Hepatocyte (in vitro differentiated cells): Measurements from ENCODE around the gene LRRC71.

ENCODE experiments used
- EZH2 ChIP-seq: fragments of 200-600 bp; sonication (generic); IDR thresholded peaks from 2 replicates; pipeline ENCODE4 v1.6.1; 2016; ENCODE audit warnings: antibody characterized with exemption, mild to moderate bottlenecking, borderline replicate concordance
- EZH2phosphoT487 ChIP-seq: fragments of 200-600 bp; sonication (generic); IDR thresholded peaks from one replicate; pipeline ENCODE4 v1.6.1; 2018; ENCODE audit warnings: antibody characterized with exemption, mild to moderate bottlenecking, low read depth, moderate library complexity; ENCODE audit not compliant: unreplicated experiment, severe bottlenecking
- TF ChIP-seq, protein P1 (sequence below): fragments of 200-600 bp; sonication (generic); IDR thresholded peaks from 2 replicates; pipeline ENCODE4 v1.5.1; 2016; ENCODE audit warnings: antibody characterized with exemption, mild to moderate bottlenecking; ENCODE audit not compliant: poor library complexity

DNA sequence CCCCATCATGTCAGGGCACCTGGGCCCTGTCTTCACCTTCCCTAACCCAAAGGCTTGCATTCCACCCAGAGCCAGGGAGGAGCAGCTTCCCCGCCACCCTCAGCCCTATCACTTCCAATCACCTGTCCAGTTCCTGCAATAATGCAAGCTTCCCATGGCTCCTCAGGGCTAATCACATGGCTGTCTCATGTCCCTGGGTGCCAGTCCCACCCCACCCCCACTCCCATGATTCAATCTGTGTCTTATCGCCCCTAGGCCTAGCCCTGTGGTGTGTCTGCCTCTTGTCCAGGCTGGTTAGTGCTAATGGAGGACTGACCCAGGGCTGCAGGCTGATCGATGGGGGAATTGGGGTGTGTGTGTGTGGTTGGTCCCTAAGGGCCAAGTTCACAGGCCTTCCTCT lies 37.9 kb upstream of the LRRC71 start:
- TF ChIP-seq, protein P1, sequence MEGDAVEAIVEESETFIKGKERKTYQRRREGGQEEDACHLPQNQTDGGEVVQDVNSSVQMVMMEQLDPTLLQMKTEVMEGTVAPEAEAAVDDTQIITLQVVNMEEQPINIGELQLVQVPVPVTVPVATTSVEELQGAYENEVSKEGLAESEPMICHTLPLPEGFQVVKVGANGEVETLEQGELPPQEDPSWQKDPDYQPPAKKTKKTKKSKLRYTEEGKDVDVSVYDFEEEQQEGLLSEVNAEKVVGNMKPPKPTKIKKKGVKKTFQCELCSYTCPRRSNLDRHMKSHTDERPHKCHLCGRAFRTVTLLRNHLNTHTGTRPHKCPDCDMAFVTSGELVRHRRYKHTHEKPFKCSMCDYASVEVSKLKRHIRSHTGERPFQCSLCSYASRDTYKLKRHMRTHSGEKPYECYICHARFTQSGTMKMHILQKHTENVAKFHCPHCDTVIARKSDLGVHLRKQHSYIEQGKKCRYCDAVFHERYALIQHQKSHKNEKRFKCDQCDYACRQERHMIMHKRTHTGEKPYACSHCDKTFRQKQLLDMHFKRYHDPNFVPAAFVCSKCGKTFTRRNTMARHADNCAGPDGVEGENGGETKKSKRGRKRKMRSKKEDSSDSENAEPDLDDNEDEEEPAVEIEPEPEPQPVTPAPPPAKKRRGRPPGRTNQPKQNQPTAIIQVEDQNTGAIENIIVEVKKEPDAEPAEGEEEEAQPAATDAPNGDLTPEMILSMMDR, result no peak
- no peak for TF ChIP-seq EZH2
- no peak for TF ChIP-seq EZH2phosphoT487
